Stomach (tissue), 9 donors: ENCODE data around the gene CCR7. TPM values are rescaled to one million over a fixed set of nuclear protein-coding genes. Genes with fewer than 3 reads are reported as not detected.

Experiments
- DNase-seq, 2 donors: peaks; one replicate each; pipeline versions ENCODE4 v3.0.0 to v3.0.0-alpha.2; 2013 to 2019
- H3K27ac ChIP-seq, 5 donors: fragments of 200-600 bp in 4 of 5; sonication (generic) in 4 of 5; one replicate each; pipeline ENCODE4 v1.5.1; 2013 to 2019; ENCODE audit warnings: mild to moderate bottlenecking in 1 of 5, moderate library complexity in 1 of 5
- H3K27me3 ChIP-seq, 3 donors: fragments of 200-600 bp; sonication (generic); one replicate each; pipeline ENCODE4 v1.5.1; 2017 to 2019; ENCODE audit warnings: mixed run types in 1 of 3
- H3K36me3 ChIP-seq, 4 donors: fragments of 200-600 bp; sonication (generic); 1 replicate in 3 of 4; 2 replicates in 1 of 4; pipeline ENCODE4 v1.5.1; 2016 to 2019
- H3K4me1 ChIP-seq, 4 donors: fragments of 200-600 bp; sonication (generic); one replicate each; pipeline ENCODE4 v1.5.1; 2016 to 2019
- H3K4me3 ChIP-seq, 4 donors: fragments of 200-600 bp; sonication (generic) in 3 of 4; one replicate each; pipeline ENCODE4 v1.5.1; 2016 to 2019; ENCODE audit warnings: mild to moderate bottlenecking in 1 of 4
- H3K9me3 ChIP-seq, 4 donors: fragments of 200-600 bp; sonication (generic); one replicate each; pipeline ENCODE4 v1.5.1; 2016 to 2019
- EP300 ChIP-seq: sonication (generic); formaldehyde crosslinking; IDR thresholded peaks from one replicate; pipeline ENCODE4 v1.6.1; 2017; ENCODE audit warnings: antibody characterized with exemption
- POLR2A ChIP-seq, 4 donors: fragments of 450-650 bp; IDR thresholded peaks; one replicate each; pipeline ENCODE4 v1.6.1; 2016; ENCODE audit warnings: antibody characterized with exemption in 4 of 4, control low read depth in 2 of 4, mild to moderate bottlenecking in 1 of 4, moderate library complexity in 1 of 4
- POLR2AphosphoS5 ChIP-seq, 3 donors: sonication (generic); formaldehyde crosslinking; IDR thresholded peaks; one replicate each; pipeline ENCODE4 v1.6.1; 2016; ENCODE audit warnings: antibody characterized with exemption in 3 of 3
- WGBS, 5 donors: extraction: QIAGEN DNeasy Blood & Tissue Kit in 3 of 5; methylation state at CpG; one replicate each; pipeline versions ENCODE4 v1.1.5 to v1.1.7; 2013 to 2018; 5-methylcytosine and 5-hydroxymethylcytosine counted together
- intact Hi-C: fragments of 100-400 bp; cut with DNase I; formaldehyde crosslinking; loops from one replicate; pipeline ENCODE4 v1.15.1; 2023; ENCODE audit warnings: low total_unique reads
- polyA plus RNA-seq, 3 donors: library from polyadenylated mRNA; stranded (reverse); fragments of 200-250 nt; gene quantifications; one replicate each; pipeline ENCODE4 v1.2.3, GENCODE V29; 2013
- total RNA-seq, 5 donors: library from RNA; depleted of rRNA; stranded (reverse); fragments of >200 nt; gene quantifications; one replicate each; pipeline versions ENCODE4 v1.1.0 to v1.2.3, GENCODE V29; 2014 to 2016
- TF ChIP-seq, protein P1 (sequence below), 7 experiments: fragments of 450-650 bp in 4 of 7; fragments of 200-600 bp in 3 of 7; sonication (generic) in 3 of 7; IDR thresholded peaks; one replicate each; pipeline ENCODE4 v1.5.1; 2016 to 2019; ENCODE audit warnings: antibody characterized with exemption in 7 of 7, control low read depth in 2 of 7, mild to moderate bottlenecking in 1 of 7
- donor health status: healthy with polysubstance abuse.
- donor health status: Bipolar disorder and iron deficiency.
- donor health status: healthy.

Gene CCR7
- total and polyA plus RNA-seq, 8 donors, result 0.92 to 3.1 (median 1.4) TPM; not detected in 5

- no peak overlapping the region for H3K27ac ChIP-seq
- DNase-seq, result no peak
- H3K27me3 ChIP-seq, result no peaks in the 10 kb centered on the region
- H3K4me3 ChIP-seq, result no peak overlapping the region
- H3K36me3 ChIP-seq, result no peaks in the 10 kb centered on the region
- TF ChIP-seq, protein P1, sequence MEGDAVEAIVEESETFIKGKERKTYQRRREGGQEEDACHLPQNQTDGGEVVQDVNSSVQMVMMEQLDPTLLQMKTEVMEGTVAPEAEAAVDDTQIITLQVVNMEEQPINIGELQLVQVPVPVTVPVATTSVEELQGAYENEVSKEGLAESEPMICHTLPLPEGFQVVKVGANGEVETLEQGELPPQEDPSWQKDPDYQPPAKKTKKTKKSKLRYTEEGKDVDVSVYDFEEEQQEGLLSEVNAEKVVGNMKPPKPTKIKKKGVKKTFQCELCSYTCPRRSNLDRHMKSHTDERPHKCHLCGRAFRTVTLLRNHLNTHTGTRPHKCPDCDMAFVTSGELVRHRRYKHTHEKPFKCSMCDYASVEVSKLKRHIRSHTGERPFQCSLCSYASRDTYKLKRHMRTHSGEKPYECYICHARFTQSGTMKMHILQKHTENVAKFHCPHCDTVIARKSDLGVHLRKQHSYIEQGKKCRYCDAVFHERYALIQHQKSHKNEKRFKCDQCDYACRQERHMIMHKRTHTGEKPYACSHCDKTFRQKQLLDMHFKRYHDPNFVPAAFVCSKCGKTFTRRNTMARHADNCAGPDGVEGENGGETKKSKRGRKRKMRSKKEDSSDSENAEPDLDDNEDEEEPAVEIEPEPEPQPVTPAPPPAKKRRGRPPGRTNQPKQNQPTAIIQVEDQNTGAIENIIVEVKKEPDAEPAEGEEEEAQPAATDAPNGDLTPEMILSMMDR (IDR thresholded peaks at IDR 0.05), result no peak
- TF ChIP-seq EP300 (no peak), POLR2A (IDR thresholded peaks at IDR 0.05) (no peak), POLR2AphosphoS5 (IDR thresholded peaks at IDR 0.05) (no peak)
- 86 to 88% (median 86%) methylated on average over 10 of the region's 10 CpGs for WGBS, 5 donors
- peaks cover 0 to 6% (median 0%) of the 10 kb centered on the region in 4 donors for H3K9me3 ChIP-seq
- intact Hi-C loops, result no loop called here
- peaks cover 8 to 19% (median 15%) of the 10 kb centered on the region in 4 donors for H3K4me1 ChIP-seq
Observed at GRCh38 chr17:40528692-40529417, 36.4 kb downstream of the CCR7 start.

DNA sequence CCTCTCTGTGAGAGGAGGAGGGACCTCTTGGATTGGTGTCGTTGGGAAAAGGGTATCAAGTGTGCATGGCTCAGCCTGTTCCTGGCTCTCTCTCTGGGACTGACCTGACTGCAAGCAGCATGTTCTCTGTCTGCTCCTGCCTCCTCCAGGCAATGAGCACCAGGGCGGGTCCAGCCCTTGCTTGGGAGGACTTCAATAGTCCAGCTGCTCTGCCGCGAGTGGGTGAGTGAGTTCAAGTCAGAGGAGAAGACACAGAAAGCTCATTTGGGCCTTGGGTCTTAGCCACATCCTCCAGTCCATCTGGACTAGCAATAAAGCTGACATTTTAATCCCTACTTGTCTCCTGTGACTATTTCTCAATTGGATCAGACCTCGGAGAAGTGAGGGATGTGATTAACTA, 38.6 kb downstream of the CCR7 start:
- Histone ChIP-seq H3K27me3 (peaks cover 0 to 1% (median 0%) of the 10 kb centered on the region in 3 donors), H3K9me3 (peaks cover 0 to 6% (median 0%) of the 10 kb centered on the region in 4 donors), H3K36me3 (no peaks in the 10 kb centered on the region), H3K4me1 (no peaks in the 10 kb centered on the region), H3K27ac (no peak overlapping the region), H3K4me3 (no peak overlapping the region)
- intact Hi-C loops, result no loop called here
- WGBS, 5 donors, result 57 to 74% (median 61%) methylated on average over 5 of the region's 5 CpGs
- DNase-seq, result no peak
- TF ChIP-seq, protein P1 (IDR thresholded peaks at IDR 0.05), result no peak
- TF ChIP-seq POLR2AphosphoS5 (IDR thresholded peaks at IDR 0.05), result peak in 1 of 3 donors; percentile 3

DNA sequence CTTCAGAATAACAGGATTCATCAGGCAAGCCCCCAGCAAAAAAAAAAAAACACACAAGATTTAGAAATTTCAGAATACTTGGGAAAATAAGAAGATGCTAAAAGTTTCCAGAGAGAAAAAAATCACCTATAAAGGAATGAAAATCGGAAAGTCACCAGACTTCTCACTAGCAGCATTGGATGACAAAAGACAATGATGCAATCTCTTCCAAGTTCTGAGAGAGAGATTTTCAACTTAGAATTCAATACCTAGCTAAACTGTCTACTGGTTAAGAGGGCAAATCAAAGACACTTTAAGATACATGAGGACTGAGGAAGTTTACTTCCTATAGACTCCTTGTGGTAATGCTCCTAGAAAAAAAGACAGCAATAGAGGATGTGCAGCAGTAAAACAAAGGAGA, 40.0 kb downstream of the CCR7 start:
- WGBS, 5 donors, result 95 to 98% (median 97%) methylated on average over 1 of the region's 1 CpG

DNA sequence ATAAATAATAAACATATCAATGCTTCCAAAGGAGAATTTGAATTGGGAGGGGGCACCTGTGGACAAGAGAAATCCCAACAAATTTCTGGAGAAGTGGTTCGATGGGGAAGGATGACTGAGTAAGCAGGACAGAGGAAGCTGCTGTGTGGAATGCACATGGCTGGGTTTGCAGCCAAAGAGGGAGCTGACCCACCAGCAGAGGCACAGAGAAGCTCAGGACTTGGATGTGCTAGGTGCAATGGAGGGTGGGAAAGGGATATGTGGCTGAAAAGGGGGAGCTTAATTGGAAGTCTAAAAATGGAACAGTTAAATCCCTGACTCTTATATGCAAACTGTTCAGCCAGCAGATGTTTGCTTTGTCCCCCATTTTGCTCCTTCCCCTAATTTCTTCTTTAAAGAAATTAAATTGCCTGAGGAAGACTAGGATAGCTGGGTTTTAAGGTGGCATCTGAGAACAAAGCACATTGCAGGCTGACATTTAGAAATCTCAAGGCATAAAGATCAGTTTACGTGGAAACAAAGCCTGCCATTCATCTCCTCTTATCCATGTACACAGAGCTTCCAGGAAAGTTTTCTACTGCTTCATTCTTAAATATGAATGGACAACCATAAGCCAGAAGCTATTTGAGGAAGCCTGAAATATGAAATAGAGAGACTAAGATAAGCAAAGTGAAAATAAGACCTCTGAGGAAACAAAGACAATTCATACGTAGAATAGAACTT, 40.9 kb downstream of the CCR7 start:
- TF ChIP-seq, protein P1 (IDR thresholded peaks at IDR 0.05), result no peak
- TF ChIP-seq EP300, result no peak
- TF ChIP-seq POLR2AphosphoS5 (IDR thresholded peaks at IDR 0.05), result no peak
- TF ChIP-seq POLR2A (IDR thresholded peaks at IDR 0.05), result no peak
- no peak overlapping the region for H3K4me3 ChIP-seq
- H3K27me3 ChIP-seq, result peaks cover 0 to 9% (median 0%) of the 10 kb centered on the region in 3 donors
- no peaks in the 10 kb centered on the region for H3K4me1 ChIP-seq
- WGBS, 5 donors, result 47 to 59% (median 49%) methylated on average over 3 of the region's 3 CpGs
- no peak for DNase-seq
- H3K36me3 ChIP-seq, result no peaks in the 10 kb centered on the region
- H3K9me3 ChIP-seq, result peaks cover 0 to 6% (median 0%) of the 10 kb centered on the region in 4 donors
- intact Hi-C loops, result no loop called here
- H3K27ac ChIP-seq, result no peak overlapping the region

More for the DNA sequence above, 40.0 kb downstream of the CCR7 start:
- no peak for DNase-seq
- H3K4me3 ChIP-seq, result no peak overlapping the region
- H3K36me3 ChIP-seq, result no peaks in the 10 kb centered on the region
- H3K27ac ChIP-seq, result no peak overlapping the region
- peaks cover 0 to 6% (median 0%) of the 10 kb centered on the region in 4 donors for H3K9me3 ChIP-seq
- intact Hi-C loops, result no loop called here
- H3K27me3 ChIP-seq, result peaks cover 0 to 9% (median 0%) of the 10 kb centered on the region in 3 donors
- H3K4me1 ChIP-seq, result no peaks in the 10 kb centered on the region
- TF ChIP-seq POLR2A (IDR thresholded peaks at IDR 0.05) (no peak), EP300 (no peak), POLR2AphosphoS5 (IDR thresholded peaks at IDR 0.05) (no peak)
- TF ChIP-seq, protein P1 (IDR thresholded peaks at IDR 0.05), result no peak
